ENCODE results near the gene SCTR. TPM values are rescaled to one million over a fixed set of nuclear protein-coding genes. Genes with fewer than 3 reads are reported as not detected.

The SCTR gene
- total RNA-seq, 1 donor from 2014 or later, result 1.9 TPM

DNA sequence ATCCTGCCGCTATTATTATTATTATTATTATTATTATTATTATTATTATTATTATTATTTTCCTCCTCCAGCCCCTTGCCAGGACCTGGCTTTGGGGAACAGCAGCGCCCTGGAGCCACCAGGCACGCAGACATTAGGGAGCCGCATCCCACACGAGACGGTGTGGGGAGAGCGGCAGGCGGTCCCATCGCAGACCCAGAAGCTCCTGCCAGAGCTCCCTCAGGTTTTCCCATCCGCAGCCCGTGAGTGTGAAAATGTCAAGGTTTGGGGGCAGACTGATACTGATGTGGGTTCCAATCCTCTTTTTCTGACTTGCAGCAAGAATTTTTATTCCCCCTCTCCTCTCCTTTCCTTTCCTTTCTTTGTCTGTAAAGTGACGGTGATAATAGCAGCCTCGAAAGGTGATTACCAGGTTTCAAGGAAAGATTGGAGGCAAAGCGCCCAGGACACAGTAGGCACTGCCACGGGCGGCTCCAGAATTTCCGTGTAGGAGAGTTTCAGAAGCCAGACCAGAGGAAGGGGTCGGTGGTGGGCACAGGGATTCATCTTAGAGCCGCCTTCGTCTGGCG lies 816 bp downstream of the SCTR start:
- DNase-seq (ENCODE audit: low spot score), result no peak

DNA sequence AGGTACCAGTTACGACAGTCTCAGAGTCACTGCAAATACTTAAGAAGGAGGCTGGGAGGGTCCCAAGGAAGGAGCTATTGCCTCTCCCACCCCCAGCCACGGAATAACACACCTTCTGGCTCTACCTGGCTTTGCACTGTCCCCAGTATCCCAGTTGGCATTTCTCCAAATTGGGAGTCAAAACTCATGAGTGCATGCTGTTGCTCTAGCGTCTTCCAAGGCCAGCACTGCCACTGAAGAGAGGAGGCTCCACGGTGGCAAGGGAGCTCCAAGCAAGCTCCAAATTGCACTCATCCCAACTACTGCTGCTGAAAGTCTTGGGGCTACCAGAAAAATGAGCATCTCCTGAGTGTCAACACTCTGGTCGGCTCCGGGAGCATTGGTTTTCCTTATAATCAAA lies 1.6 kb downstream of the SCTR start:
- DNase-seq (ENCODE audit: low spot score), result no peak

DNA sequence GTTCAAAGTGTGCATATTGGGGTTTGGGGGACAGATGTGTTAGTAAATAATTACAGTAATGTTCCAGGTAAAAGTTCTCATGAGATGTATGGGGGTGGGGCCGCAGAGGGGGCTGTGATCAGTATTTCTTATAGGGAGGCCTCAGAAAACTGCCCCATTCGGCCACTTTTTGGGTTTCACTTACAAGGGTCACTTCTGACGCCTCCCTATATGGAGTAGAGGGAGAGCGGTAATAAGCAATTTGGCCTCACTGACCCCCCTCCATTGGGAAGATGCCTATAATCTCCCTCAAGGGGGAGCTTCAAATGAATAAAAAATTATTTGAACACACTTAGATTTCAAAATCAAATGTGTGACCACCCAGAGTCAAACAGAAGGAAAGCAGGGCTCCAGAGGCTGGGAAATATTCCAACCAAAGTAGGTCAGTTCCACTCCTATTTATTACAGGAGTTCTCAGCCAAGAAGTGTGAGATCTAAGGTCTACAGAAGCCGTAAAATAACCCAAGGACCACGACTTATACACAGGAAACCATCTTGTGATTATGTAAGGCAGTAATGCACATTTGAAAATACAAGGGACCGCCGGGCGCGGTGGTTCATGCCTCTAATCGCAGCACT lies 2.7 kb downstream of the SCTR start:
- no peak for DNase-seq (ENCODE audit: low spot score)

DNA sequence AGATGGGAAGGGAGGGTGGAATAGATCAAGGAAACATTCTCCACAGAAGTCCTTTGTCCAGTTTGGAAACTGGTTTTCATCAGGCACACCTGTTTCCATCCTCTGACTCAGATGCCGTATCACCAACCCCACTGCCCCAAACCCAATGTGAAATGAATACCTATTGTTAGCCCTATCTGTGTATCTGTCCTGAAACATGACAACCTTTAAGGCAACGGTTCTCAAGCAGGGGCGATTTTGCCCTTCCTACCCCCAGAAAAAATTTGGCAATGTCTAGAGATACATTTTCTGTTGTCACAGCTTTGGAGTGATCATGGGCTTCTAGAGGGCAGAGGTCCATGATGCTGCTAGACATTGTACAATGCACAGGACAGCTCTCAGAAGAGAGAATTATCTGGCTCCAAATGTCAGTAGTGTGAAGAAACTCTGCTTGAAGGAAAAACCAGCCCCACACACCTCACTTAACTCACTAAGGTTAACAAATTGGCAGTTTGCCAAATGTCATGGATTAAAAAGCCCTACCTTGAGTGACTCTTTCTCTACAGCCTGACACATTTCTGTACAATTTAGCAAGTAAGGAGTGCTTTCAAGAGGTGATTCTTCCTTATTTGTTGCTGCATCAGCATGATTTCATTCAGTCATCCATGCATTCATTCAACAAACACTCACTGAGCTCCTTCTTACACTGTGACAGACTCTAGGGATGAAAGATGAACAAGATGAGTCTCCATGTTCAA lies 3.4 kb downstream of the SCTR start:
- no peak for DNase-seq (ENCODE audit: low spot score)

DNA sequence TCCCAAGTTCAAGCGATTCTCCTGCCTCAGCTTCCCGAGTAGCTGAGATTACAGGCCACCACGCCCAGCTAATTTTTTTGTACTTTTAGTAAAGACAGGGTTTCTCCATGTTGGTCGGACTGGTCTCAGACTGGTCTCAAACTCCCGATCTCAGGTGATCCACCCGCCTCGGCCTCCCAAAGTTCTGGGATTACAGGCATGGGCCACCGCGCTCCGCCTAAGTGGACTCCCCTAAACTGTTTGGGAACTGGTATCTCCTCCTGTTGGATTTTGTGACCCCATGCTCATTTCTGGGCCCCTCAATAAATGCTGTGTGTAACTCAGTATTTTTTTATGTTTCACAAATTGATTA lies 5.2 kb downstream of the SCTR start:
- DNase-seq (ENCODE audit: low spot score), result no peak

DNA sequence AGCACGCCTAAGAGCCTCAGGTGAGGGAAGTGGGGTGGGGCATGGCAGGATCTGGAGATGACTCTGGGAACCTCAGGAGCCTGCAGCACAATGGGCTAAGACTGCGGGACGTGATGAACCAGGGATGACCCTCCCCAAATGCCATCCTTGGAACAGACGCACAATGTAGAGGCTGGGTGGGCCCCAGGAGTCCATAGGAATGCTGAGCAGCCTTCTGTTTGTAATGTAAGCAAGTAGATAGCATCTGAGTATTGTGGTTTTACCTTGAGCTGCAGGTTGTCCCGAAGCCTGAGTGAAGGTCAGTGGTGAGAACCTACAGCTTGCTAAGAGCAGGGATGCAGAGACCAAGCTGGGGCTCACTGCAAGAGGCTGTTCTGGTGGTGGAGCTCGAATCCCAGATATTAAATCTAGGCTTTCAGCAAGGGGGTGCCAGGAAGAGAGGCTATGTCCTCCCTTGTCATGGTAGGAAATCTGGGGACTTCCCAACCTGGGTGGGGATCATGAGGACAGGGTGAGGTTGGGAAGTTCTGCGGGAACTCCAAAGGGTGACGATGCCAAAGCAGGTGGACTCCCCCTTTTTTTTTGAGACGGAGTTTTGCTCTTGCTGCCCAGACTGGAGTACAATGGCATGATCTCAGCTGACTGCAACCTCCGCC lies 5.8 kb downstream of the SCTR start:
- DNase-seq (ENCODE audit: low spot score), result no peak

DNA sequence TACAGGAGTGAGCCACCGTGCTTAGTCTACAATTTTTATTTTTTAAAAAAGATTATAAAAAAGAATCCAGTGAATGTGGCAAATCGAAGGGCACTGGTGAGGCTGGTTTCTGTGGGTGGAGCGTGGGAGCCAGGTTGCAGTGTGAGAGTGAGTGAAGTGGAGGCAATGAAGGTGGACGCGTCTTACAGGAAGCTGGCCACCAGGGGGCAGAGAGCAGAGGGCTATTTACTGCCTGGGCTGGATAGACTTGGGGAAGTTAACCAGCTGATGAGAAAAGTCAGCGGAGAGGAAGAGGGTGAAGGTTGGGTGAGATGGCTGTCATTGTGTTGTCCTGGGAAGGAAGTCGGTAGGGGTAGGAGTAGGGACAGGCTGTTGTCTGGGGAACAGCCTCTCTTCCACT lies 6.8 kb downstream of the SCTR start:
- no peak for DNase-seq (ENCODE audit: low spot score)

DNA sequence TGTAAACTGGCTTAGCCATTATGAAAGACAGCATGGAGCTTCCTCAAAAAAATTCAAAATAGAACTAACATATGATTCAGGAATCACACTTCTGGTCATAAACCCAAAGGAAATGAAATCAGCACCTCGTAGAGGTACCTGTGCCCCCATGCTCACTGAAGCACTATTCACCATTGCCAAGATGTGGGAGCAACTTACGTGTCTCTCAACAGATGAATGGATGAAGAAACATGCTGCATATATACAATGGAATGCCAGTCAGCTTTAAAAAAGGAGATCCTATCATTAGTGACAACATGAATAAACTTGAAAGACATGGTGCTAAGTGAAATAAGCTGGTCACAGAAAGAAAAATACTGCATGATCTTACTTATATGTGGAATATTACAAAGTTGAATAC lies 8.2 kb downstream of the SCTR start:
- no peak for DNase-seq (ENCODE audit: low spot score)

DNA sequence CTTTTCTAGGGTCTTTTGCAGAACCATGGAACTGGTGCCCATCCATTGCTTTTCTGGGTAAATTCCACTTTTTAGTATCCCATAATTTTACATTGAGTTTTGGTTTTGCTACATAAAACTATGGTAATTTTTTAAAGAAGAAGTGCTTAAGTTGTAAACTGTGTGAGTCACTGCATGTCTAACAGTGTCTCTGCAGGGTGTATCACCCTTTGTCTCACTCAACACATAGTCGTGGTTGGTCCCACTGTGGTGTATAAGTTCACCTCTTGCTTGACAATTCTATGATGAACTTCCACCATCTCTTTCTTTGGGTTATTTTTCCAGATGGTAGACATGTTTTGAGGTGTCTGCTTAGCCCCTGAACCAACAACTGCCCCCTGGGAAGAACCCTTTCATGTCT lies 10.5 kb downstream of the SCTR start:
- no peak for DNase-seq (ENCODE audit: low spot score)

DNA sequence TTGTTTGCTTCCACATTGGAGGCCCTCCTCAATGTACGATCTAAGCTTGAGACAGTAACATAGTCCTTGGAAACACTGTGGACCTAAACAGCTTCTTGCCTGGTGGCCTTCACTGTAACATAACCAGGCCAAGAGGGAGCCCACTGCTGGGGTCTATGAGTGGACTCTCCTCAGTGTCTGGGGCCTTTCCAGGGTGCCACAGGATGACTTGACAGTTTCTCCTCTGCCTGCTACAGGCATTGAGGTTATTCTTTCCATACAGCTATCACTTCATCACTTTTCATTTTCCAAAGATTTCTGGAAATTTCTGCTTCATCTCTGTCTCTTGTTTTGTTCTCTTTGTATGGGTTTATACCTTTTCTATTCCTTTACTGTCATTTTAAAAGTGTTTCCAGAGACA lies 11.3 kb downstream of the SCTR start:
- DNase-seq (ENCODE audit: low spot score), result no peak

DNA sequence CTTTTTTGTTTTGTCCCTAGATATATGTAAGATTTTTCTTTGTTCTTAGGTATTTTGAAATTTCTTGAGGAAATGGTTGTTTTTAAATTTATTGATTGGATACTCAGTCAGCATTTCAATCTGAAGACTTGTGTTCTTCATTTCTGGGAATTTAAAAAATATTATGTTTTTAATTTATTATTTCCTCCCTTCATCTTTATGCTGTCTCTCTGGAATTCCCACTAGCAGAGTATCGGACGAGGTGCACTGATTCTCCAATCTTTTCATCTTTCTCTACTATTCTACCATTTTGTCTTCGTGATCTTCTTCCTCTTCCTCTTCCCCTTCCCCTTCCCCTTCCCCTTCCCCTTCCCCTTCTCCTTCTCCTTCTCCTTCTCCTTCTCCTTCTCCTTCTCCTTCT lies 12.3 kb downstream of the SCTR start:
- DNase-seq (ENCODE audit: low spot score), result no peak

DNA sequence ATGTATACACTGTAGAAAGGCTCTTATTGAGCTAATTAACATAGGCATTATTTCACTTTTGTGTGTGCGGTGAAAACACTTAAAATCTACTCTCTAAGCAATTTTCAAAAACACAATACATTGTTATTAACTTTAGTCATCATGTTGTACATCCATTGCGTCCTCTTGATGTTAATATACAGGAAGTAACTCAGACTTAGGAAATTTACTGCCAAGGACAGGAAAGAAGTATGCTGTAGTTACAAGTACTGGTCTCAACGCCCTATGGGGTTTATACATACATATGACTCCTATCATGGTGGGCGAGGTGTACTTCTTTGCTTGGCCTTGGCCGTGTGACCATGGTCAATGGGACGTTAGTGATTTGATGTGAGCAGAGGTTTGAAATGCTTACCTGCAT lies 15.5 kb downstream of the SCTR start:
- DNase-seq (ENCODE audit: low spot score), result no peak

DNA sequence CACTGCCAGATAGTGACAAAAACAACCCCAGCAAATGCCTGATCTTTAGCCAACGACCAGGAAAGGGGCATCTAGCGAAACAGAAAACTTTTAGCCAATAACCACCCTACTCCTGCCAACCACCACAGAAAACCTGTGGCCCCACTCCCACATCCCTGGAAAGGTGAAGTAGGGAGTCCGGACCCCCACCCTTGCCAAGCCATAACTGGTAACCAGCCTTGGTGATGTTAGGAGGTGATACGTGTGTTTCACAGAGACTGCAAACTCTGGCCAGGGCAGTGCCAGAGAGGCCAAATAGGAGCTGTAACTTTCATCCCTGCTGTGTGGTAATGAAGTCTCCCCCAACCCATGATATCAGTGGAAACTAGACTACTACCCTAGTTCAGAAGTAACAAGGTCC lies 27.6 kb downstream of the SCTR start:
- no peak for DNase-seq (ENCODE audit: low spot score)

DNA sequence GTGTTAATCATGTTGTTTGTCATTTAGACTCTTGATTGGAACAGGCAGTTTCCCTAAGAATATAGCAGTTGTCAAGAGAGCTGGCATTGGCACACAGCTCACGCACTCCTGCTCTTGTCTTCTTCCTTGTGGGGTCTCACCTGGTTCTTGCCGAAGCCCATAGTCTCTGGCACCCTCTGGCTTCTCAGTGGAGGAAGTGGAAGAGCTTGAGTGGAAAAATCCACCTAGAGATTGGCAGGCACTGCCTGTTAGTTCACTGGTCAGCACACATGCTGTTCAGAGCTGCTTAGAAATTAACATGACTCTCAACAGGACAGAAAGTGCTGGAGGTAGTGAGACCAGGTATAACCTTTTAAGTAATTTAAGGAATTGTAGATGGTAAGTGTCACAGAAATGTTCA lies 28.3 kb downstream of the SCTR start:
- DNase-seq (ENCODE audit: low spot score), result no peak

DNA sequence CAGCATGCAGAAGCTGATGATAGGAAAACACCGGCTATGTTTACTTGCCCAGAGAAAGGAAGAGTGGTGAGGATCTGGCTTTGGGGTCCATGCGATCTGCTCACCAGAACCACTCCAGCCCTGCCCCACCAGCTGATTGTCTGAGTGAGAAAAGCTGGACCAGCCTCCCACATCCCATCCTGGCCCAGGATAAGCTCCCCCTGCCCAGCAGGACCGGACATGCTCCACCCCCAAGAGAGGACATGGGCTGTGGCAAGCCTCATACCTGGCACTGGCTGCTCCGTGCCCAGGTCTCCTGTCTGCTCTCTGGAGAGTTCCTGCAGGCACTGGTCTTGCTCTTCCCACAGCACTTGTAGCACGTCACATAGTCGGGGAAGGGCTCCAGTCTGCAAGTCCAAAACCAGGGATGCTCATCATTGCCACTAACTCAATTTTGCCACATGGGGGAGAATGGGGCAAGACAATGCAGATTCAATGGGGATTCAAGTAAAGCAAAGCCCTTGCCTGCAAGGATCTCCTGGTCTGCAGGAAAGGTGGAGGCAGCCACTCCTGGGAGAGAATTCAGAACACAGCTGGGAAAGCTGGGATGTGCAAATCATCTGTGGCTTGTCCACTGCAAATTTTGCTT lies 30.0 kb downstream of the SCTR start:
- DNase-seq (ENCODE audit: low spot score), result no peak

DNA sequence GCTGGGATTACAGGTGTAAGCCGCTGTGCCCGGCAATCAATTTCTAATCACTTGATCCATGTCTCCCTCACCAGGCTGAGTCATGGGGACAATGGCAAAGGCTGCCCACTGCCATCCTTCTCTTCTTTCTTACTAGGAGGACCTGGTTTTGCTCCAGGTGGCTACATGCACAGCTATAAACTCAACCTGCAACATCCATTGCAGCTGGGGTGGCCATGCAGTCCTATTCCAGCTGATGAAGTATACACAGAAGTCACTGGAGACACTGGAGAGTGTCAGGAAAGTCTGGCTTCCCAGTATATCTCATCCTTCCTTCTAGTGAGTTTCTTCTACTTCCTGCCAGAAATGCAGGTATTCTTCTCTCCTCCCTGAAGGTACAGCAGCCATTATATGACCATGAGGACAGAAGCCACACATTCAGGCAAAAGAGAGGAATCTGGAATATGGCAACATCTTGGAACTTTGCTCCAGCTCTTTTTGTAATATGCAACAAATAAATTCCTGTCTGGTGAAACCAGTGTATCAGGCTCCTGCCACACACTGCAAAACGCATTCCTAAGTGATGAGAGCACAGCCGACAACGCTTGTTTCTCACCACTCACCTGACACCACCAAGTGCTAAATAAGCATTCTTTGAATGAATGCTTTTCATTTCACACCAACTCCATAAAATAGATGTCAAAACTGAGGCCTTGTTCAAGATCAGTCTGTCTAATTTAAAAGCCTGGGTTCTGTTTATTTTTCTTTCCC lies 32.3 kb downstream of the SCTR start:
- DNase-seq (ENCODE audit: low spot score), result peak; percentile 64

DNA sequence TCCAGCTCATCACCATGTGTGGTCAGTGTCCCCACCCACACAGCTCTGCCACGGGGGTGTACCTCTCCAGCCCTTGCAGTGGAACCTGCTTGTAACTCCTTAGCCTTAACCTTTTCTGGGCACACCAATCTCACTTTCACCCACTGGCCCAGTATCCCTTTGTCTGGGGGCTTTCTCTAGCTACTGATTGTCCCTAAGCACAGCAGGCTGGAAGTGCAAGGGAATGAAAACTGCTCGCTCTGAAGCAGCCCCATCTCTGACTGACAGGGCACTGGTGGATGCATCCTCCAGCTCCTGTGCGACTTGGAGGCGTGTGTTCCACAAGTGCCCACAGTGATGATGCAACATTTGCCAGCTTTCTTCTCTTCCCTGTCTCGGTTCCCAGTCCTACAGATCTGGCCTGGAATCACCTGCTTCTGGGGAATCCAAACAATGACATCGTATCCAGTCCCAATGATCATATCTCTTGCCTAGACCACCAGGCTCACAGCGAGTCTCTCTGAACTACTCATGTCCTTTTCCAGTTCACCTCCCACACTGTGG lies 33.6 kb downstream of the SCTR start:
- DNase-seq (ENCODE audit: low spot score), result no peak

DNA sequence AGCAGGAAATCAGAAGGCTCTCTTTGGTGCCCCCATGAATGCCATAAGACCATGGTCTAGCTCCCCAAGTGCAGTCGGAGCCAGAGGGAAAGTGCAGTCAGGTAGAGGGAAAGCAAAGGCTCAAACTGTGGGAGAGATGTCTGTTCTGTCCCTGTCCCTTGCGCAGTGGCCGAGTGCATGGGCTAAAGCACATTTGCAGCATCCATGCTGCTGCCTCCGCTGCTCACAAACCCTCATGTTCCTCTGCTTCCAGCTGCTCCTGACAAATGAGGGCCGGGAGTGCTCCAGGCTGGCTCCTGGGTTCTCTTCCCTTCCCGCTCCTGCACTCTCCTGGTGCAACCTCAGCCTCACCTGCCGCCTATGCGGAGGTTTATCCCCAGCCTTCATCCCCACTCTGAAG lies 34.2 kb downstream of the SCTR start:
- DNase-seq (ENCODE audit: low spot score), result no peak

DNA sequence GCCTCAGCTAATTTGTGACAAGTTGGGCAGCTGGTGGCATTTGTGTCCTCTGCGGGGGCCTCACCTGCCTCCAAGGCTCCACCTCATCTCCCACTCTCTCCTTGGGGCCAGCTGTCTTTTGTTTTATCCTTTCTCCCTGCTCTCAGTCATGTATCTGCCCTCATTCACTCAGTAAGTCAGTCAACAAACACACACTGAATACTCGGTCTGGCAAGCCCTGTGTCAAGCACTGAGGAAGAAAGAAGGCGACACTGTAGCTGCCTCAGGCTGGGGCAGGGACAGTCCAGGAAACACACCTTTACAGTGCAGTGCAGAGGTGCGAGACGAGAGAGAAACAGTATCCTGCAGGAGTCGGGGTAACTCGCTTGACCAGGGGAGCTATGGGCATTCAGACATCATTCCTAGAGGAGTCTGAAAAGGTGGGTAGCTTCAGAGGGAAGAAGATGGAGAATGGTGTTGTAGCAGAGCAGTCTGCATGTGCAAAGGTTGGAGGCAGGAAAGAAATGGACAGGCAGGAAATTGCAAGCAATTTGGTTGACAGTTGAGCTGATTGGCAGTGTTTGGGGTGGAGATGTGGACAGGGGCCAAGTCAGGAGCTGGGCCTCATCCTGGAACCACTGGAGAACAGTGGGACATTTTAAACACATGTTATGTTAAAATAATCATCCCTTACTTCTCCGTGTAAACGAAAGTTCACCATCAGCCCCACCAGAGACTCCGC lies 34.9 kb downstream of the SCTR start:
- no peak for DNase-seq (ENCODE audit: low spot score)

DNA sequence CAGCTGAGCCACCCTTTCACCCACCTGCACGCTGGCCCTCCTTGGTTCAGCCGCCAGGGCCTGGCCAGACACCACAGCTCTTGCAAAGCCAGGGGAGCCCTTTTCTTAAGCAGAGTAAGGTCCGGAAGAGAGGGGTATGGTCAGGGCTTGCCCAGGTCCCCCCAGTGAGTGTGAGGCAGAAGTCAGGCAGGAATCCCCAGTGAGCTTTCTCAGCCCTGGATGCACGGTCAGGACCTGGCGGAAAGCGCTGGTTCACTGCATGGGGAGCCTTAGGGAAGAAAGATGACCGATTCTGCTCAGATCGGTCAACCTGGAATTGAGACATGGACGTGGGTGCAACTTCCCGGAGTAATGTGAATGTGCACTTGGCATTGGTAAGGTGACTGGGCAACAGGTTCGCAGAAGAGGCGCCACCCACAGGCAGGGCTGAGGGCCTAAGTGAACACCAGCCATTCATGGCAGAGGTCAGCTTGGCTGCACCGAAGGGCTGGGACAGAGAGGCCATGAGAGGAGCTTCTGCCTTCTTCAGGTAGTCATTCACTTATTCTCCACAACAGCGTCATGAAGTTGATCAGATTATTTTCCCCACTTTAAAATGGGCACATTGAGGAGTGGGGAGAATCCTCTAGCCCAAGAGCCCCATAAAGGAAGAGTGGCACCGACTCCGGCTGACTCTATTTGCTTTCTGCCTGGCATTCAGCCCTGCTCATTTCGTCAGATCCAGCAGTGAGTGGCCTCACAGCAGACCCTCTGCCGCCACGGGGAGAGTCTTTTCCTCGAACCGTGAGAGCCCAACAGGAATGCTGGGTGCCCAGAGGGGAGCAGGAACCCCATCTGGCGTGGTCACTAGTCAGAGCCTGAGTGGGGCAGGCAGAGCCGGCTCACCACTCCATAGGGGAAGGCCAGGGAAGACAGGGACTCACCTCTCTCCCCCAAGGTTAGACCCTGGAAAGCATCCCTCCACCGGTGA lies 35.8 kb downstream of the SCTR start:
- DNase-seq (ENCODE audit: low spot score), result no peak
